ENCODE data around the gene C10orf67.
A peak's percentile ranks its signal among the peaks of the same experiment; 100 is the strongest.

GRCh38 chr10:23158370-23158769 lies 186.2 kb downstream of the C10orf67 start:
- TF ChIP-seq CTCF (conservative IDR thresholded peaks at IDR 0.05; ENCODE audit: low read depth, low read length) (peak; percentile 75), EZH2 (IDR thresholded peaks at IDR 0.05; ENCODE audit: borderline replicate concordance, low read depth, low read length, poor library complexity, severe bottlenecking) (no peak)

Measured in A673 (cell line).